Measurements from ENCODE around the gene PROX1. TPM values are rescaled to one million over a fixed set of nuclear protein-coding genes. Genes with fewer than 3 reads are reported as not detected.

The PROX1 gene
- total RNA-seq (2014; rRNA removed; shearing (Covaris generic)): not detected in 2 replicates

GRCh38 chr1:213987927-213988506, at the start of gene PROX1:
Gene PROX1 (plus strand): TSS chr1:213987973. CDS start chr1:213996536, 8,563 bp downstream.
- in situ Hi-C loops (cut with HindIII; ENCODE audit: low sequenced_read_pairs): no loop called here
- DNase-seq (ENCODE audit: low spot score): no peak

- no peak for DNase-seq (ENCODE audit: low spot score)
- in situ Hi-C loops (cut with HindIII; ENCODE audit: low sequenced_read_pairs): no loop called here
Observed at GRCh38 chr1:213938776-213939175, 49.0 kb upstream of the PROX1 start.

- DNase-seq (ENCODE audit: low spot score): no peak
- in situ Hi-C loops (cut with HindIII; ENCODE audit: low sequenced_read_pairs): no loop called here
Observed at GRCh38 chr1:213939888-213940287, 47.9 kb upstream of the PROX1 start.

GRCh38 chr1:213940947-213941346, 46.8 kb upstream of the PROX1 start:
- in situ Hi-C loops (cut with HindIII; ENCODE audit: low sequenced_read_pairs): no loop called here
- DNase-seq (ENCODE audit: low spot score): no peak

GRCh38 chr1:213942061-213942460, 45.7 kb upstream of the PROX1 start:
- no peak for DNase-seq (ENCODE audit: low spot score)
- in situ Hi-C loops (cut with HindIII; ENCODE audit: low sequenced_read_pairs): no loop called here

GRCh38 chr1:213947200-213947801, 40.5 kb upstream of the PROX1 start:
- in situ Hi-C loops (cut with HindIII; ENCODE audit: low sequenced_read_pairs): no loop called here

GRCh38 chr1:213951876-213952275, 35.9 kb upstream of the PROX1 start:
- in situ Hi-C loops (cut with HindIII; ENCODE audit: low sequenced_read_pairs): no loop called here
- DNase-seq (ENCODE audit: low spot score): no peak

More at GRCh38 chr1:213947200-213947801, 40.5 kb upstream of the PROX1 start:
- no peak for DNase-seq (ENCODE audit: low spot score)

GRCh38 chr1:213953806-213954205, 34.0 kb upstream of the PROX1 start:
- in situ Hi-C loops (cut with HindIII; ENCODE audit: low sequenced_read_pairs): no loop called here

GRCh38 chr1:213956295-213956770, 31.4 kb upstream of the PROX1 start:
- no peak for DNase-seq (ENCODE audit: low spot score)
- in situ Hi-C loops (cut with HindIII; ENCODE audit: low sequenced_read_pairs): no loop called here

More at GRCh38 chr1:213953806-213954205, 34.0 kb upstream of the PROX1 start:
- no peak for DNase-seq (ENCODE audit: low spot score)

- in situ Hi-C loops (cut with HindIII; ENCODE audit: low sequenced_read_pairs): no loop called here
- DNase-seq (ENCODE audit: low spot score): no peak
Observed at GRCh38 chr1:213958346-213958745, 29.4 kb upstream of the PROX1 start.

- DNase-seq (ENCODE audit: low spot score): no peak
- in situ Hi-C loops (cut with HindIII; ENCODE audit: low sequenced_read_pairs): no loop called here
Observed at GRCh38 chr1:213960963-213961362, 26.8 kb upstream of the PROX1 start.

- no peak for DNase-seq (ENCODE audit: low spot score)
- in situ Hi-C loops (cut with HindIII; ENCODE audit: low sequenced_read_pairs): no loop called here
Observed at GRCh38 chr1:213962508-213962907, 25.3 kb upstream of the PROX1 start.

- DNase-seq (ENCODE audit: low spot score): no peak
- in situ Hi-C loops (cut with HindIII; ENCODE audit: low sequenced_read_pairs): no loop called here
Observed at GRCh38 chr1:213966122-213966521, 21.7 kb upstream of the PROX1 start.

GRCh38 chr1:213968146-213968825, 19.5 kb upstream of the PROX1 start:
- in situ Hi-C loops (cut with HindIII; ENCODE audit: low sequenced_read_pairs): no loop called here
- DNase-seq (ENCODE audit: low spot score): no peak

GRCh38 chr1:213969958-213970555, 17.7 kb upstream of the PROX1 start:
- in situ Hi-C loops (cut with HindIII; ENCODE audit: low sequenced_read_pairs): no loop called here
- DNase-seq (ENCODE audit: low spot score): no peak

GRCh38 chr1:213972141-213972540, 15.6 kb upstream of the PROX1 start:
- in situ Hi-C loops (cut with HindIII; ENCODE audit: low sequenced_read_pairs): no loop called here
- DNase-seq (ENCODE audit: low spot score): no peak

GRCh38 chr1:213973129-213973528, 14.6 kb upstream of the PROX1 start:
- DNase-seq (ENCODE audit: low spot score): no peak
- in situ Hi-C loops (cut with HindIII; ENCODE audit: low sequenced_read_pairs): no loop called here

- no peak for DNase-seq (ENCODE audit: low spot score)
- in situ Hi-C loops (cut with HindIII; ENCODE audit: low sequenced_read_pairs): no loop called here
Observed at GRCh38 chr1:213976665-213977485, 10.9 kb upstream of the PROX1 start.

- in situ Hi-C loops (cut with HindIII; ENCODE audit: low sequenced_read_pairs): no loop called here
- DNase-seq (ENCODE audit: low spot score): no peak
Observed at GRCh38 chr1:213977486-213977842, 10.3 kb upstream of the PROX1 start.
